HEK293T (cell line): ENCODE results near the gene SFSWAP.

Source experiments
- CTCF ChIA-PET: fragments of 350-600 bp; formaldehyde crosslinking; extraction: SDS; loops from one replicate; lab custom pipeline; 2021; ENCODE audit warnings: antibody characterized with exemption, inconsistent platforms; lab: Yijun Ruan, JAX
- POLR2A ChIA-PET: fragments of 350-600 bp; formaldehyde crosslinking; extraction: SDS; loops from one replicate; lab custom pipeline; 2020; ENCODE audit warnings: antibody characterized with exemption, inconsistent platforms; lab: Yijun Ruan, JAX
- DNase-seq: peaks from one replicate; pipeline ENCODE4 v3.0.0; 2012; ENCODE audit warnings: mixed read lengths; ENCODE audit errors: extremely low spot score
- ARNT ChIP-seq: fragments of 450-650 bp; IDR thresholded peaks from 2 replicates; pipeline ENCODE4 v1.6.1; 2017; ENCODE audit warnings: mild to moderate bottlenecking
- BHLHE40 ChIP-seq: fragments of 450-650 bp; IDR thresholded peaks from 2 replicates; pipeline ENCODE4 v1.6.1; 2016; ENCODE audit warnings: mild to moderate bottlenecking, moderate library complexity, borderline replicate concordance
- CTBP1 ChIP-seq: fragments of 450-650 bp; IDR thresholded peaks from 2 replicates; pipeline ENCODE4 v1.6.1; 2016; ENCODE audit warnings: borderline replicate concordance
- ELF4 ChIP-seq: fragments of 450-650 bp; IDR thresholded peaks from 2 replicates; pipeline ENCODE4 v1.6.1; 2017; ENCODE audit warnings: antibody characterized with exemption
- FOXA1 ChIP-seq: fragments of 450-650 bp; IDR thresholded peaks from 2 replicates; pipeline ENCODE4 v1.6.1; 2016; ENCODE audit warnings: mild to moderate bottlenecking
- FOXK2 ChIP-seq: fragments of 450-650 bp; IDR thresholded peaks from 2 replicates; pipeline ENCODE4 v1.6.1; 2016; ENCODE audit warnings: mild to moderate bottlenecking
- FOXM1 ChIP-seq: fragments of 450-650 bp; IDR thresholded peaks from 2 replicates; pipeline ENCODE4 v1.6.1; 2017; ENCODE audit warnings: mild to moderate bottlenecking, borderline replicate concordance
- HDGF ChIP-seq: fragments of 450-650 bp; IDR thresholded peaks from 2 replicates; pipeline ENCODE4 v1.6.1; 2017; ENCODE audit warnings: antibody characterized with exemption, borderline replicate concordance
- L3MBTL2 ChIP-seq: fragments of 450-650 bp; conservative IDR thresholded peaks from 2 replicates; pipeline ENCODE4 v1.6.1; 2016; ENCODE audit warnings: mild to moderate bottlenecking
- LEF1 ChIP-seq: fragments of 450-650 bp; IDR thresholded peaks from 2 replicates; pipeline ENCODE4 v1.6.1; 2017; ENCODE audit warnings: mild to moderate bottlenecking, borderline replicate concordance
- NFRKB ChIP-seq: fragments of 450-650 bp; IDR thresholded peaks from 2 replicates; pipeline ENCODE4 v1.6.1; 2016; ENCODE audit warnings: mild to moderate bottlenecking, moderate library complexity
- PKNOX1 ChIP-seq: fragments of 450-650 bp; IDR thresholded peaks from 2 replicates; pipeline ENCODE4 v1.6.1; 2016
- SP1 ChIP-seq: fragments of 450-650 bp; IDR thresholded peaks from 2 replicates; pipeline ENCODE4 v1.6.1; 2017
- SUZ12 ChIP-seq: fragments of 450-650 bp; IDR thresholded peaks from 2 replicates; pipeline ENCODE4 v1.6.1; 2016; ENCODE audit warnings: mild to moderate bottlenecking
- TARDBP ChIP-seq: fragments of 450-650 bp; IDR thresholded peaks from 2 replicates; pipeline ENCODE4 v1.6.1; 2016
- ZNF384 ChIP-seq: fragments of 450-650 bp; IDR thresholded peaks from 2 replicates; pipeline ENCODE4 v1.6.1; 2016

Gene SFSWAP

GRCh38 chr12:131782061-131782460, 71.2 kb downstream of the SFSWAP start:
- no peak for DNase-seq
- TF ChIP-seq SUZ12 (no peak), FOXK2 (no peak), LEF1 (no peak), TARDBP (no peak), SP1 (no peak)
- ChIA-PET POLR2A (no interaction called here), CTCF (no interaction called here)

GRCh38 chr12:131783915-131784541, 73.1 kb downstream of the SFSWAP start:
- no peak for DNase-seq
- ChIA-PET POLR2A (no interaction called here), CTCF (no interaction called here)
- no peak for TF ChIP-seq SP1

GRCh38 chr12:131784909-131785762, 74.2 kb downstream of the SFSWAP start:
- no peak for DNase-seq
- TF ChIP-seq LEF1 = no peak
- no peak for TF ChIP-seq ZNF384
- TF ChIP-seq ELF4 = no peak
- TF ChIP-seq FOXA1 = no peak
- TF ChIP-seq BHLHE40 = no peak
- TF ChIP-seq SUZ12 = no peak
- no peak for TF ChIP-seq ARNT
- TF ChIP-seq SP1 = no peak
- TF ChIP-seq TARDBP = no peak
- TF ChIP-seq CTBP1 = no peak
- no peak for TF ChIP-seq FOXK2
- no peak for TF ChIP-seq FOXM1
- TF ChIP-seq HDGF = no peak
- TF ChIP-seq L3MBTL2 = no peak
- no peak for TF ChIP-seq NFRKB
- no peak for TF ChIP-seq PKNOX1
- POLR2A ChIA-PET = no interaction called here
- CTCF ChIA-PET = no interaction called here

GRCh38 chr12:131785763-131786330, 75.0 kb downstream of the SFSWAP start:
- ChIA-PET POLR2A (no interaction called here), CTCF (no interaction called here)
- TF ChIP-seq FOXM1 (no peak), LEF1 (no peak), CTBP1 (no peak), PKNOX1 (no peak), ZNF384 (no peak), TARDBP (no peak), NFRKB (no peak), SUZ12 (no peak), FOXA1 (no peak), SP1 (no peak), HDGF (no peak), ARNT (no peak), FOXK2 (no peak), BHLHE40 (no peak)
- DNase-seq = no peak

- no peak for TF ChIP-seq TARDBP
- TF ChIP-seq ARNT = no peak
- TF ChIP-seq PKNOX1 = no peak
- no peak for TF ChIP-seq ELF4
- TF ChIP-seq FOXA1 = no peak
- no peak for TF ChIP-seq ZNF384
- TF ChIP-seq LEF1 = no peak
- TF ChIP-seq SP1 = no peak
- no peak for TF ChIP-seq BHLHE40
- POLR2A ChIA-PET = no interaction called here
- DNase-seq = no peak
- CTCF ChIA-PET = no interaction called here
Measured at GRCh38 chr12:131786331-131786730, 75.4 kb downstream of the SFSWAP start.

- DNase-seq = no peak
- POLR2A ChIA-PET = no interaction called here
- TF ChIP-seq ZNF384 (no peak), SP1 (no peak), TARDBP (no peak), CTBP1 (no peak), ARNT (no peak), SUZ12 (no peak), L3MBTL2 (no peak), ELF4 (no peak), HDGF (no peak), NFRKB (no peak), FOXK2 (no peak), FOXA1 (no peak), BHLHE40 (no peak)
- CTCF ChIA-PET = no interaction called here
Measured at GRCh38 chr12:131787143-131787660, 76.3 kb downstream of the SFSWAP start.
